HCT116 (cell line): ENCODE data around the gene ECE1. TPM values are rescaled to one million over a fixed set of nuclear protein-coding genes. Genes with fewer than 3 reads are reported as not detected.

ENCODE experiments used
- ATAC-seq: fragments of 200-7000 bp; cut with Tn5 transposase; 2 replicates; pipeline ENCODE4 v1.9.1; 2020; ENCODE audit warnings: mild to moderate bottlenecking, moderate library complexity
- BruUV-seq: library from RNA; stranded (reverse); fragments of 400-500 nt; replicated peaks from 2 replicates; lab custom pipeline; 2021; lab: Mats Ljungman, UMichigan
- CTCF ChIA-PET: fragments of 300-600 bp; sonication (Branson Sonifier 250); formaldehyde crosslinking; loops from one replicate; lab custom pipeline; 2021; ENCODE audit warnings: antibody characterized with exemption; lab: Charles Lee
- POLR2A ChIA-PET: fragments of 300-600, 350-600 bp; sonication (Branson Sonifier 250); formaldehyde crosslinking; loops from one replicate; lab custom pipeline; 2021; ENCODE audit warnings: antibody characterized with exemption; lab: Charles Lee
- RAD21 ChIA-PET, 2 experiments: fragments of 300-600 bp; sonication (Branson Sonifier 250); formaldehyde crosslinking; loops; one replicate each; lab custom pipeline; 2023; ENCODE audit warnings: low total read pairs in 2 of 2; ENCODE audit not compliant: uncharacterized antibody in 2 of 2, unreplicated experiment in 2 of 2, low non-redundant PET in 1 of 2; lab: Charles Lee
- DNase-seq: peaks from one replicate; pipeline ENCODE4 v3.0.0-alpha.2; 2010; ENCODE audit warnings: low read depth, low spot score
- H2AFZ ChIP-seq: fragments of 200-600 bp; shearing (Covaris generic), sonication (generic); 2 replicates; pipeline ENCODE4 v1.6.1; 2017; ENCODE audit warnings: low read depth, mixed run types, mixed read lengths, antibody characterized with exemption, low read length; ENCODE audit not compliant: poor library complexity, severe bottlenecking
- H3K27ac ChIP-seq: 2 replicates; pipeline ENCODE4 v1.5.1; 2012; ENCODE audit warnings: low read depth, low read length
- H3K27me3 ChIP-seq: fragments of 200-600 bp; sonication (generic); 2 replicates; pipeline ENCODE4 v1.6.1; 2016; ENCODE audit warnings: mixed run types, low read length, mixed read lengths; ENCODE audit not compliant: insufficient read depth
- H3K36me3 ChIP-seq, 2 experiments: fragments of 200-500 bp in 1 of 2; fragments of 200-600 bp in 1 of 2; sonication (Bioruptor generic) in 1 of 2; sonication (generic) in 1 of 2; 2 replicates each; pipeline versions ENCODE4 v1.5.1 to v1.6.1; 2014 to 2016; ENCODE audit warnings: low read length in 2 of 2, inconsistent platforms in 1 of 2, mixed read lengths in 1 of 2, mixed run types in 1 of 2; ENCODE audit not compliant: insufficient read depth in 2 of 2, control insufficient read depth in 1 of 2
- H3K4me1 ChIP-seq, 2 experiments: fragments of 200-600 bp in 1 of 2; sonication (generic) in 1 of 2; 2 replicates each; pipeline versions ENCODE4 v1.5.1 to v1.6.1; 2012 to 2017; ENCODE audit warnings: low read length in 2 of 2, inconsistent platforms in 1 of 2, mild to moderate bottlenecking in 1 of 2, mixed read lengths in 1 of 2, mixed run types in 1 of 2, moderate library complexity in 1 of 2; ENCODE audit not compliant: insufficient read depth in 2 of 2, control insufficient read depth in 1 of 2
- H3K4me2 ChIP-seq: fragments of 200-600 bp; sonication (generic); 2 replicates; pipeline ENCODE4 v1.6.1; 2017; ENCODE audit warnings: mixed run types, low read length, mixed read lengths
- H3K4me3 ChIP-seq, 2 experiments: fragments of 200-600 bp in 1 of 2; sonication (generic) in 1 of 2; replicated peaks in 1 of 2; 2 replicates each; pipeline ENCODE4 v1.5.1; 2011 to 2016; ENCODE audit warnings: low read length in 2 of 2, control low read depth in 1 of 2, low read depth in 1 of 2, mild to moderate bottlenecking in 1 of 2, mixed read lengths in 1 of 2, mixed run types in 1 of 2
- H3K79me2 ChIP-seq: fragments of 200-600 bp; sonication (generic); 2 replicates; pipeline ENCODE4 v1.6.1; 2017; ENCODE audit warnings: mild to moderate bottlenecking, mixed run types, low read length, moderate library complexity, mixed read lengths; ENCODE audit not compliant: insufficient read depth
- H3K9ac ChIP-seq: fragments of 200-600 bp; sonication (generic); 2 replicates; pipeline ENCODE4 v1.6.1; 2016; ENCODE audit warnings: low read length, mixed read lengths
- H3K9me2 ChIP-seq: fragments of 200-600 bp; sonication (generic), shearing (Covaris generic); 2 replicates; pipeline ENCODE4 v1.6.1; 2017; ENCODE audit warnings: mixed run types, mild to moderate bottlenecking, moderate library complexity; ENCODE audit not compliant: insufficient read depth
- H3K9me3 ChIP-seq, 2 experiments: fragments of 200-500 bp in 1 of 2; fragments of 200-600 bp in 1 of 2; sonication (Bioruptor generic) in 1 of 2; sonication (generic) in 1 of 2; 2 replicates each; pipeline ENCODE4 v1.6.1; 2014 to 2017; ENCODE audit warnings: low read length in 2 of 2, mixed read lengths in 2 of 2, inconsistent platforms in 1 of 2, low read depth in 1 of 2, mild to moderate bottlenecking in 1 of 2, mixed run types in 1 of 2, moderate library complexity in 1 of 2; ENCODE audit not compliant: control insufficient read depth in 1 of 2, insufficient read depth in 1 of 2
- H4K20me1 ChIP-seq: fragments of 200-600 bp; sonication (generic), shearing (Covaris generic); 2 replicates; pipeline ENCODE4 v1.6.1; 2017; ENCODE audit warnings: mixed run types, mild to moderate bottlenecking, moderate library complexity; ENCODE audit not compliant: insufficient read depth
- CBX3 ChIP-seq: IDR thresholded peaks from 2 replicates; pipeline ENCODE4 v1.6.1; 2012; ENCODE audit warnings: low read depth
- EZH2phosphoT487 ChIP-seq: fragments of 200-600 bp; IDR thresholded peaks from 2 replicates; pipeline ENCODE4 v1.6.1; 2018; ENCODE audit warnings: antibody characterized with exemption, borderline replicate concordance
- POLR2AphosphoS5 ChIP-seq: IDR thresholded peaks from 2 replicates; pipeline ENCODE4 v1.6.1; 2011; ENCODE audit warnings: mild to moderate bottlenecking, low read depth, low read length, moderate library complexity
- SIN3A ChIP-seq: IDR thresholded peaks from 2 replicates; pipeline ENCODE4 v1.6.1; 2012; ENCODE audit warnings: low read depth
- TCF7L2 ChIP-seq: IDR thresholded peaks from 2 replicates; pipeline ENCODE4 v1.7.0; 2011; ENCODE audit warnings: borderline replicate concordance, inconsistent platforms; ENCODE audit not compliant: insufficient read depth, insufficient read length; ENCODE audit errors: extremely low read depth
- YY1 ChIP-seq: IDR thresholded peaks from 2 replicates; pipeline ENCODE4 v1.6.1; 2011; ENCODE audit warnings: low read length, low read depth, moderate library complexity, mild to moderate bottlenecking; ENCODE audit not compliant: insufficient replicate concordance; ENCODE audit errors: extremely low read depth
- ZFX ChIP-seq: fragments of 450-650 bp; IDR thresholded peaks from 2 replicates; pipeline ENCODE4 v1.6.1; 2017
- intact Hi-C: fragments of 100-400 bp; cut with micrococcal nuclease; formaldehyde crosslinking; loops from 2 replicates; pipeline ENCODE4 v1.10.0; 2022
- total RNA-seq: library from RNA; stranded (reverse); gene quantifications from one replicate; pipeline ENCODE4 v1.2.1, GENCODE V29; 2021; ENCODE audit not compliant: unreplicated experiment

ECE1 gene
- total RNA-seq, 1 experiment from 2014 or later, result 66.8 TPM

DNA sequence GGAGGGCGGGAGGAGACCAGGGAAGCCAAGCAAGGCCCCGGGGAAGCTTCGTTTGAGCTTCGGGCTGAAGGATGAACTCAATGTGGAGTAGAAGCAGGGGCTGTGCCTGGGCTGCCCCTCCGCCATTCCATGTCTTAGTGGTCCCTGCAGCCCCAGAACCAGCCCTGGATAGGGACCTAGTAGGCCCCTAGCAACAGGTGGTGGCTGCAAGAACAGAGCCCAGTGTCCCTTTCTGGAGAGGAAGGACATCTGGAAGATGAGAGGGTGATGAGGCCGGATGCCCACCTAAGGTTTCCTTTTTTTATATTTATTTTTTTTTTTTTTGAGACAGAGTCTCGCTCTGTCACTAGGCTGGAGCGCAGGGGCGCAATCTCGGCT lies 27.2 kb downstream of the ECE1 start:
- Histone ChIP-seq H2AFZ (no peak overlapping the region), H3K4me3 (no peak overlapping the region), H3K9me3 (no peaks in the 10 kb centered on the region), H3K36me3 (peaks cover 0 to 13% of the 10 kb centered on the region in 2 experiments; a peak in 1 of 4 replicates), H3K9ac (0 out of 2 replicates have a peak overlapping the region, but pooled peaks have one; percentile 61), H3K4me1 (peaks cover 24 to 33% of the 10 kb centered on the region in 2 experiments), H3K27me3 (no peaks in the 10 kb centered on the region), H3K4me2 (peak overlapping the region; percentile 90), H3K9me2 (no peaks in the 10 kb centered on the region), H3K27ac (peak overlapping the region; percentile 57; the same call in 1 of the 2 replicates), H4K20me1 (no peaks in the 10 kb centered on the region), H3K79me2 (no peaks in the 10 kb centered on the region)
- intact Hi-C loops, result no loop called here
- no TSS peak for BruUV-seq
- ChIA-PET RAD21 (no interaction called here), CTCF (interaction anchor here (0.7 to 1.8 kb wide), 3 partner anchors 8 to 105 kb away, joined by 3 to 12 read pairs (median 3); no protein-coding TSS in a partner anchor), POLR2A (no interaction called here)
- TF ChIP-seq POLR2AphosphoS5, result no peak
- no peak for TF ChIP-seq SIN3A
- no peak for TF ChIP-seq YY1
- no peak for TF ChIP-seq EZH2phosphoT487
- no peak for TF ChIP-seq CBX3
- no peak for TF ChIP-seq TCF7L2
- DNase-seq (no peak), ATAC-seq (no peak)

DNA sequence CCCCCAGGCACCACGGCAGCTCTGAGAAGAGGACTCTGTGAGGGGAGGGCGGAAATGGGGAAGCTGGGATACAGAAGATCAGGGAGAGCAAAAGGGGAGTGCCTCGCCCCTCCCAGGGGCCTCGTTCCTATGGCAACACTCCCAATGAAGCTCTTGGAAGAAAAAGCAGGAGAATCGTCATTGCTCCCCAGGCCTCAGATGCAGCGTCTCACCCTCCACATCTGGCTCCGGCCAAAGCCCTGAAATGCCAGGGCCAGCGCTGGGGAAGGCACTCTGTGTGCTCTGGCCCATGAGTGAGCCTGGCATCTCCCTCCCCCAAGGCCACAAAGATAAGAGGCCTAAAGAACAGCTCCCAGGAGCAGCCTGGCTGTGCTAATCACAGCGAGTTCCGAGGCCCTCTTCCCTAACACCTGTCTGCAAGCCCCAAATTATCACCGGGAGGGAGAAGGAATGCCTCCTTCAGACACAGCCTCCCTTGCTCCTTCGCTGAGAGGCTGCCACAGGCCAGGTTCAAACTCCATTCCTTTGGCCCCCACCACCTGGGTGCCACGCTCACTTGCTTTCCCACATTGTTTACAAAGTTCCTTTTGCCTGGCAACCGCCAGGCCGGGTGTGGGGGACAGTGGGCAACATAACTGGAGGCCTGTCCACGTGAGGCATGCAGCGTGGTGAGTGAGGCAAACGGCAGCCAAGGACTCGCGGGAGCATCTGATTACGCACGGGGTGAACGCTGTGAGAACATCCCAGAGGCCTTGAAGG lies 27.8 kb downstream of the ECE1 start:
- peak overlapping the region; percentile 90 for H3K4me2 ChIP-seq
- intact Hi-C loops, result no loop called here
- H3K27ac ChIP-seq, result peak overlapping the region; percentile 57
- H3K4me3 ChIP-seq, result peak overlapping the region in 1 of 2 experiments; percentile 48; a peak in 3 of 4 replicates
- H3K9me3 ChIP-seq, result no peaks in the 10 kb centered on the region
- TSS peak; percentile 56 for BruUV-seq
- peak; percentile 29 for ATAC-seq
- no peaks in the 10 kb centered on the region for H4K20me1 ChIP-seq
- no peak overlapping the region for H2AFZ ChIP-seq
- ChIA-PET POLR2A (interaction anchor here (0.8 to 2.0 kb wide), 6 partner anchors 8 to 75 kb away, joined by 3 to 10 read pairs (median 4); no protein-coding TSS in a partner anchor), CTCF (interaction anchor here (1.8 to 2.5 kb wide), 2 partner anchors 8 to 106 kb away, joined by 12 to 41 read pairs; no protein-coding TSS in a partner anchor), RAD21 (interaction anchor here (1.1 to 1.8 kb wide), 4 partner anchors 8 to 106 kb away, joined by 4 to 9 read pairs (median 6); no protein-coding TSS in a partner anchor)
- TF ChIP-seq ZFX (peak; percentile 22; the same call in 1 of the 2 replicates), EZH2phosphoT487 (no peak)
- H3K79me2 ChIP-seq, result no peaks in the 10 kb centered on the region
- H3K36me3 ChIP-seq, result peaks cover 0 to 10% of the 10 kb centered on the region in 2 experiments; a peak in 1 of 4 replicates
- peaks cover 24 to 29% of the 10 kb centered on the region in 2 experiments for H3K4me1 ChIP-seq
- DNase-seq, result no peak
- H3K27me3 ChIP-seq, result no peaks in the 10 kb centered on the region
- peak overlapping the region; percentile 61 for H3K9ac ChIP-seq
- H3K9me2 ChIP-seq, result no peaks in the 10 kb centered on the region
